ENCODE measurements around the gene CRYBB3. TPM values are rescaled to one million over a fixed set of nuclear protein-coding genes. Genes with fewer than 3 reads are reported as not detected.

The CRYBB3 gene
- total RNA-seq, result not detected in 2 replicates

DNA sequence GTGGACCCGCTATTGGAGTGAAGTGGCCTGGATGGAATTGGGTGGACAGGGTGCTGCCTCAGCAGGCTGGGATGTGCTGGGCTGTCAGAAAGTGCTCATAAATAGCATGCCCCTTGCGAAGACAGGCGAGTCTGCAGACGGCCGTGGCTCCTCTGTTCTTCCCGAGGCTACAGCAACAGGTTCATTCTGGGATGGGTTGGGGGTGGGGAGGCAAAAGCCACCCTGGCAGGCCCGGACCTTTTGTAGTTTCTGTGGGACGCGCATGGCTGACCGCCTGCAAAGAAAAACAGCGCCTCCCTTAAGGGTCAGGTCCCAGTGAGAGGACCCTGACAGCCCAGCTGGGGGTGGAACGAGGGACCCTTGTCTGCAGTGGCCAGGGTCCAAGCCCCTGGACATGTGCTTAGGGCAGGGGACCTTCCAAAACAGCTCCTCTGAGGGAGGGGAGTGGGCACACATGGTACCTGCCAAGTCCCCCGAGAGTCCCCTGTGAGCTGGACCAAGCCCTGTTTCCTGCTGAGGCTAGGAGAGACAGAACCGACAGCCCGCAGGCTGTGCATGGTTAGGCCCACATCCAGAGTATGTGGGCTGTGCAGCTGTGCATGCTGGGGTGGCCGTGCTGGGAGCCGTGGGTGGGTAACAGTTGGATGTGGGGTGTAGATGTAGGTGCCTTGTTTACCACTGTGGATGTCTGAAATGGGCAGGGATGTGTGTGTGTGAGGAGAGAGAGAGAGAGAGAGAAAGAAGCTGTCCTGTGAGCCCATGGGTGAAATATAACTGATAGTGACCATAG, at the start of gene CRYBB3:
CRYBB3 (plus strand) TSS at position 128 of the 790 bp plus-strand sequence. CDS start 1,539 bp downstream, outside the sequence.

DNA sequence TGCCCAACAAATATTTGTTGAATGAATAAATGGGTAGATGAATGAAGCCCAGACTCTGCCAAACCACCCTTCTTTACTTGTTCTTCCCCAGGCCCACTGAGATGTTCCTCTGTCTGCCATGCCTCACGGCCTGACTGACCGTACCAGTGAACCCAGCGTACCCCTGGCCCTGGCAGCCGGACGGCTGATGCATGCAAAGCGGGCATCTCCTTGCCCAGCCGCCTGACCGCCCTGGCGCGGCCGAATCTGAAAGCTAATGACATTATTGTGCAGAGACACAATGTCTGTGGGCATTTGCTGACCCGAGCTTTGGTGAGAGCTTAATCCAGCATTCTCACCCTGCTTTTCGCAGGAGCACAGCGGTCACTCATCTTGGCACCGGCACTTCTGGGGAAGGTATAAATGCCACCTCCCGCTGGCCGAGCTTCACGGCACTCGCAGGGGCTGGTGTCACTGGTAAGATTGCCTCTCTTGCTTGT, 19.6 kb downstream of the CRYBB3 start, which contains the start of gene CRYBB2:
CRYBB2 (plus strand) TSS at position 429 of the 479 bp plus-strand sequence. CDS start 1,791 bp downstream, outside the sequence.

Other genes with a start within 250 kb of the CRYBB3 start
- gene KIAA1671, start 247.1 kb upstream of the CRYBB3 start, total RNA-seq, result 7.4 and 11.7 TPM in 2 replicates
- not detected in 2 replicates for gene CRYBB2, start 19.8 kb downstream of the CRYBB3 start, total RNA-seq

Measured in cardiac atrium fibroblast (primary cell).